ENCODE measurements around the gene CFAP97. TPM values are rescaled to one million over a fixed set of nuclear protein-coding genes. Genes with fewer than 3 reads are reported as not detected.

CFAP97 gene
- total RNA-seq, 4 donors from 2014 or later = 6.5 to 14.1 (median 10.8) TPM

DNA sequence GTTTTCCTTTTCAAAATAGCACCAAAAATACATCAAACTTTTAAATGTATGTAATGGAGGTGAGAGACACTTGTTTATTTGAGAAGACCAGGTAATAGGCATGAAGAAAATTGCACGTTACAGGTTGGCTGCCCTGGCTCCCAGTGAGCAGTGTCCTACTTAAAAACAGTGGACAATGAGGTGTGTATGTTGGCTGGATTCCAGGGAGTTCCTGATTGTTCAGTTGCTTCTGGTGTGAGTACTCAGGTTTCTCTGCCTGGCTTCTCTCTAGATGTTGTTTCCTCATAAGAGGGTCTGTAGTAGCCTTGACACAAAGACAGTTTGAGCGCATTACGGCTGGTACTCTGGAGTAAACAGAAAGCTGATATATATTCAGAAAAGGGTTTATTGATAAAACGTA, 35.0 kb upstream of the CFAP97 start:
- H3K36me3 ChIP-seq = no peaks in the 10 kb centered on the region
- intact Hi-C loops (cut with DNase I; ENCODE audit: low total_unique reads) = no loop called here
- H3K9me3 ChIP-seq = no peaks in the 10 kb centered on the region

DNA sequence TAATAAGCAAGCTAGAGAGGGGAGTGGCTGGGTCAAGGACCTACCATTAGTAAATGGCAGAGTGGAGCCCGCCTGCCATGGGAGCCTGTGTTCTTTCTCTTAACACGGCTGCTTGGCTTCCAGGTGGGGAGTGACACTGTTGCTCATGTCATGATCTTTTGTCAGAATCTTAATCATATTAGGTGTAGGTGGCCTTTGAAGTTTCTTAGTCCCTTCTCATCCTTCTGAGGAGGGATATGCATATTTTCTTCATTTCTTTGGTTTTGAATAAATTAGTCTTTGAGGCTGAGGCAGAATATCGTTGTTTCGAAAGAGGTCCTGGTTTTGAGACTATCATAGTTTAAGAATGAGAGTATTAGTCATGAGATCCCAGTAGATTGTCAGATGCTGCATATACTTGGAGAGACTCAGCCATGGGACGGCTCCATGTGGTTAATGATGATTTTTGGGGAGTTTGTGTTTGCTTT, 34.4 kb upstream of the CFAP97 start:
- in situ Hi-C loops (cut with MboI; ENCODE audit: low sequenced_read_pairs in 4 of 4) = no loop called here
- peaks cover 0 to 4% of the 10 kb centered on the region in 2 donors for H3K4me1 ChIP-seq
- intact Hi-C loops (cut with DNase I; ENCODE audit: low total_unique reads) = no loop called here
- no peaks in the 10 kb centered on the region for H3K9me3 ChIP-seq
- H3K4me3 ChIP-seq = no peak overlapping the region
- no peaks in the 10 kb centered on the region for H3K27me3 ChIP-seq
- no peak overlapping the region for H3K27ac ChIP-seq
- ATAC-seq (no peak), DNase-seq (no peak)
- H3K36me3 ChIP-seq = no peaks in the 10 kb centered on the region
- TF ChIP-seq, protein P1, sequence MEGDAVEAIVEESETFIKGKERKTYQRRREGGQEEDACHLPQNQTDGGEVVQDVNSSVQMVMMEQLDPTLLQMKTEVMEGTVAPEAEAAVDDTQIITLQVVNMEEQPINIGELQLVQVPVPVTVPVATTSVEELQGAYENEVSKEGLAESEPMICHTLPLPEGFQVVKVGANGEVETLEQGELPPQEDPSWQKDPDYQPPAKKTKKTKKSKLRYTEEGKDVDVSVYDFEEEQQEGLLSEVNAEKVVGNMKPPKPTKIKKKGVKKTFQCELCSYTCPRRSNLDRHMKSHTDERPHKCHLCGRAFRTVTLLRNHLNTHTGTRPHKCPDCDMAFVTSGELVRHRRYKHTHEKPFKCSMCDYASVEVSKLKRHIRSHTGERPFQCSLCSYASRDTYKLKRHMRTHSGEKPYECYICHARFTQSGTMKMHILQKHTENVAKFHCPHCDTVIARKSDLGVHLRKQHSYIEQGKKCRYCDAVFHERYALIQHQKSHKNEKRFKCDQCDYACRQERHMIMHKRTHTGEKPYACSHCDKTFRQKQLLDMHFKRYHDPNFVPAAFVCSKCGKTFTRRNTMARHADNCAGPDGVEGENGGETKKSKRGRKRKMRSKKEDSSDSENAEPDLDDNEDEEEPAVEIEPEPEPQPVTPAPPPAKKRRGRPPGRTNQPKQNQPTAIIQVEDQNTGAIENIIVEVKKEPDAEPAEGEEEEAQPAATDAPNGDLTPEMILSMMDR (IDR thresholded peaks at IDR 0.05 in 4 of 5, conservative IDR thresholded peaks at IDR 0.05 in 1 of 5) = no peak
- TF ChIP-seq POLR2A (IDR thresholded peaks at IDR 0.05) = no peak

More for the DNA sequence above, 35.0 kb upstream of the CFAP97 start:
- DNase-seq = no peak
- no peak for TF ChIP-seq POLR2A (IDR thresholded peaks at IDR 0.05)
- TF ChIP-seq, protein P1 (IDR thresholded peaks at IDR 0.05 in 4 of 5, conservative IDR thresholded peaks at IDR 0.05 in 1 of 5) = no peak
- in situ Hi-C loops (cut with MboI; ENCODE audit: low sequenced_read_pairs in 4 of 4) = no loop called here
- Histone ChIP-seq H3K4me3 (no peak overlapping the region), H3K4me1 (peaks cover 0 to 4% of the 10 kb centered on the region in 2 donors), H3K27me3 (no peaks in the 10 kb centered on the region), H3K27ac (no peak overlapping the region)
- ATAC-seq = no peak

DNA sequence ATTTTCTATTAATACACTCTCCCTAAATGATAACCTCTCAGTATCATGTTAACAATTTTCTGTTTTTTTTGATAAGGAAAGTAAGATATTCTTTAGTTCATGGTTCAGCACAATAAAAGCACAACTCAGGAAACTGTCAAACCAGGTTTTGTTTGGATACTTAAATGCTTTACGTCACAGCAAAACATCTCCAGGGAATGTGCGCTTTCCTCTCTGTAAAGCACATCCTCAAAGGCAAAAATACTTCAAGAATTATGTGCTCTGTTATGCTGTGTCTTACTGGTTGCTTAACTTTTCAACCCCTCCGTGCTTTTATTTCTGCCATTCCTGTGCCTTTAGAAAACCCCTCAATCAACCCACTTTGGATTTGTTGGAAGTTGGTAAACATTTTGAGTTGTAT, 33.4 kb upstream of the CFAP97 start:
- DNase-seq = no peak
- peak in 1 of 2 donors; percentile 54 for ATAC-seq
- Histone ChIP-seq H3K27me3 (no peaks in the 10 kb centered on the region), H3K9me3 (no peaks in the 10 kb centered on the region), H3K4me3 (no peak overlapping the region), H3K27ac (peak overlapping the region in 2 of 4 donors; percentile 20 to 55), H3K4me1 (no peaks in the 10 kb centered on the region), H3K36me3 (no peaks in the 10 kb centered on the region)
- TF ChIP-seq, protein P1 (IDR thresholded peaks at IDR 0.05 in 4 of 5, conservative IDR thresholded peaks at IDR 0.05 in 1 of 5) = no peak
- TF ChIP-seq POLR2A (IDR thresholded peaks at IDR 0.05) = no peak
- intact Hi-C loops (cut with DNase I; ENCODE audit: low total_unique reads) (no loop called here), in situ Hi-C loops (cut with MboI; ENCODE audit: low sequenced_read_pairs in 4 of 4) (no loop called here)

DNA sequence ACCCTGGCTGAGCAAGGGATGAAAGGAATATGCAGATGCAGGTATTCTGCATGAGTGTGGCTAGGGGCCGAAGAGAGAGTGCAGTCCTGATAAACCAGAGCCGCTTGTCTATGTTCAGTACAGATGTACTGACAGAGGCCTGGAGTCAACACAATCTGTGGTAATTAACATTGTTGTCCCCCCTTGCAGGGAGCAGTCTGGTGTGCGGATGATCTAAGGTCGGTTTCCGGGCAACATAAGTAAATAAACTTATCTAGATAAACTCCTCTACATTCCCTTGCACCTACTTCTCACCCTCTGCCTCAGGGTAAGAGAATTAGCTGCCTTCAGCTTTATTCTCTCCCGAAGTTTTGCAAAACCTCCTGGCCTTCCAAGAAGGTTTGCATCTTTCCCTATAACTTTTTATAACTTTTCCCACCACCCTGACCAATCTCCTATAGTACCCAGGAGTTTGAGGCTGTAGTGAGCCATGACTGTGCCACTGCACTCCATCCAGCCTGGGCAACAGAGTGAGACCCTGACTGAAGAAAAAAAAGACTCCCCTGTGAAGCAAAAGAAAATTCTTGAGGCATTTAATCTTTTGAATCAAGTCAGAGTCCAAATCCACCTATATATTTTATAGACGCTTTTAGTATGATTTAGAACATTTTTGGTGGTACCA, 32.2 kb upstream of the CFAP97 start:
- Histone ChIP-seq H3K4me1 (no peaks in the 10 kb centered on the region), H3K27ac (peak overlapping the region in 1 of 4 donors; percentile 26), H3K36me3 (no peaks in the 10 kb centered on the region), H3K9me3 (no peaks in the 10 kb centered on the region), H3K4me3 (no peak overlapping the region), H3K27me3 (no peaks in the 10 kb centered on the region)
- TF ChIP-seq POLR2A (IDR thresholded peaks at IDR 0.05) = no peak
- TF ChIP-seq, protein P1 (IDR thresholded peaks at IDR 0.05 in 4 of 5, conservative IDR thresholded peaks at IDR 0.05 in 1 of 5) = no peak
- DNase-seq (no peak), ATAC-seq (no peak)
- in situ Hi-C loops (cut with MboI; ENCODE audit: low sequenced_read_pairs in 4 of 4) = no loop called here
- intact Hi-C loops (cut with DNase I; ENCODE audit: low total_unique reads) = no loop called here
